Mesendoderm (in vitro differentiated cells): Measurements from ENCODE around the gene KANSL1. TPM values are rescaled to one million over a fixed set of nuclear protein-coding genes. Genes with fewer than 3 reads are reported as not detected.
"Not testable (repeated sequence)": the region's sequence is repeated elsewhere in the genome, so short reads cannot be mapped to it uniquely, and the experiment has no call there.

Source experiments
- DNase-seq: peaks from one replicate; pipeline ENCODE4 v3.0.0; 2013
- H2AK5ac ChIP-seq: 2 replicates; pipeline ENCODE4 v1.6.1; 2013; ENCODE audit warnings: low read length, inconsistent platforms
- H2BK120ac ChIP-seq: 2 replicates; pipeline ENCODE4 v1.6.1; 2013; ENCODE audit warnings: low read depth, mild to moderate bottlenecking, low read length, moderate library complexity, mixed read lengths
- H2BK15ac ChIP-seq: replicated peaks from 2 replicates; pipeline ENCODE4 v1.6.1; 2013; ENCODE audit warnings: low read depth, mild to moderate bottlenecking, moderate library complexity
- H2BK5ac ChIP-seq: 2 replicates; pipeline ENCODE4 v1.6.1; 2013; ENCODE audit warnings: low read length, inconsistent platforms
- H3K18ac ChIP-seq: 2 replicates; pipeline ENCODE4 v1.6.1; 2013; ENCODE audit warnings: mild to moderate bottlenecking, low read length, mixed read lengths
- H3K23ac ChIP-seq: one replicate; pipeline ENCODE4 v1.6.1; 2013; ENCODE audit warnings: low read length
- H3K27ac ChIP-seq: 2 replicates; pipeline ENCODE4 v1.5.1; 2013; ENCODE audit warnings: low read depth, mild to moderate bottlenecking, inconsistent platforms, low read length, moderate library complexity
- H3K27me3 ChIP-seq: 2 replicates; pipeline ENCODE4 v1.6.1; 2013; ENCODE audit warnings: low read length, control low read depth, mild to moderate bottlenecking, inconsistent platforms; ENCODE audit not compliant: insufficient read depth, poor library complexity
- H3K36me3 ChIP-seq: 2 replicates; pipeline ENCODE4 v1.6.1; 2013; ENCODE audit warnings: low read length, inconsistent platforms; ENCODE audit not compliant: control insufficient read depth, insufficient read depth
- H3K4ac ChIP-seq: one replicate; pipeline ENCODE4 v1.6.1; 2013; ENCODE audit warnings: low read depth, mild to moderate bottlenecking, low read length, moderate library complexity
- H3K4me1 ChIP-seq: 2 replicates; pipeline ENCODE4 v1.6.1; 2013; ENCODE audit warnings: low read depth, low read length, inconsistent platforms; ENCODE audit not compliant: control insufficient read depth
- H3K4me2 ChIP-seq: 2 replicates; pipeline ENCODE4 v1.6.1; 2013; ENCODE audit warnings: low read length
- H3K4me3 ChIP-seq: 2 replicates; pipeline ENCODE4 v1.5.1; 2013; ENCODE audit warnings: mild to moderate bottlenecking, low read length
- H3K56ac ChIP-seq: one replicate; pipeline ENCODE4 v1.6.1; 2013; ENCODE audit warnings: low read length
- H3K79me1 ChIP-seq: 2 replicates; pipeline ENCODE4 v1.6.1; 2013; ENCODE audit warnings: low read length, inconsistent platforms
- H3K79me2 ChIP-seq: 2 replicates; pipeline ENCODE4 v1.6.1; 2013; ENCODE audit warnings: mild to moderate bottlenecking, low read length; ENCODE audit not compliant: control insufficient read depth, insufficient read depth
- H3K9ac ChIP-seq: 2 replicates; pipeline ENCODE4 v1.6.1; 2013; ENCODE audit warnings: low read length, inconsistent platforms
- H4K5ac ChIP-seq: one replicate; pipeline ENCODE4 v1.6.1; 2013; ENCODE audit warnings: low read length
- H4K8ac ChIP-seq: one replicate; pipeline ENCODE4 v1.6.1; 2013; ENCODE audit warnings: low read depth, mild to moderate bottlenecking, control low read depth, low read length, moderate library complexity
- WGBS: extraction: QIAGEN DNeasy Blood & Tissue Kit; methylation state at CpG from one replicate; pipeline ENCODE4 v1.1.7; 2013; ENCODE audit warnings: low lambda C conversion rate, missing lambda C conversion rate; ENCODE audit not compliant: insufficient coverage; ENCODE audit errors: extremely low coverage; 5-methylcytosine and 5-hydroxymethylcytosine counted together
- polyA plus RNA-seq, 2 experiments: library from polyadenylated mRNA; stranded (reverse); fragments of 200-250 nt; gene quantifications; one replicate each; pipeline ENCODE4 v1.2.3, GENCODE V29; 2013

KANSL1 gene, protein sequence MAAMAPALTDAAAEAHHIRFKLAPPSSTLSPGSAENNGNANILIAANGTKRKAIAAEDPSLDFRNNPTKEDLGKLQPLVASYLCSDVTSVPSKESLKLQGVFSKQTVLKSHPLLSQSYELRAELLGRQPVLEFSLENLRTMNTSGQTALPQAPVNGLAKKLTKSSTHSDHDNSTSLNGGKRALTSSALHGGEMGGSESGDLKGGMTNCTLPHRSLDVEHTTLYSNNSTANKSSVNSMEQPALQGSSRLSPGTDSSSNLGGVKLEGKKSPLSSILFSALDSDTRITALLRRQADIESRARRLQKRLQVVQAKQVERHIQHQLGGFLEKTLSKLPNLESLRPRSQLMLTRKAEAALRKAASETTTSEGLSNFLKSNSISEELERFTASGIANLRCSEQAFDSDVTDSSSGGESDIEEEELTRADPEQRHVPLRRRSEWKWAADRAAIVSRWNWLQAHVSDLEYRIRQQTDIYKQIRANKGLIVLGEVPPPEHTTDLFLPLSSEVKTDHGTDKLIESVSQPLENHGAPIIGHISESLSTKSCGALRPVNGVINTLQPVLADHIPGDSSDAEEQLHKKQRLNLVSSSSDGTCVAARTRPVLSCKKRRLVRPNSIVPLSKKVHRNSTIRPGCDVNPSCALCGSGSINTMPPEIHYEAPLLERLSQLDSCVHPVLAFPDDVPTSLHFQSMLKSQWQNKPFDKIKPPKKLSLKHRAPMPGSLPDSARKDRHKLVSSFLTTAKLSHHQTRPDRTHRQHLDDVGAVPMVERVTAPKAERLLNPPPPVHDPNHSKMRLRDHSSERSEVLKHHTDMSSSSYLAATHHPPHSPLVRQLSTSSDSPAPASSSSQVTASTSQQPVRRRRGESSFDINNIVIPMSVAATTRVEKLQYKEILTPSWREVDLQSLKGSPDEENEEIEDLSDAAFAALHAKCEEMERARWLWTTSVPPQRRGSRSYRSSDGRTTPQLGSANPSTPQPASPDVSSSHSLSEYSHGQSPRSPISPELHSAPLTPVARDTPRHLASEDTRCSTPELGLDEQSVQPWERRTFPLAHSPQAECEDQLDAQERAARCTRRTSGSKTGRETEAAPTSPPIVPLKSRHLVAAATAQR (N-terminal part only)
- polyA plus RNA-seq (2013, experiment 1 of 2): 34.9 TPM
- polyA plus RNA-seq (2013, experiment 2 of 2): 34.7 TPM

DNA sequence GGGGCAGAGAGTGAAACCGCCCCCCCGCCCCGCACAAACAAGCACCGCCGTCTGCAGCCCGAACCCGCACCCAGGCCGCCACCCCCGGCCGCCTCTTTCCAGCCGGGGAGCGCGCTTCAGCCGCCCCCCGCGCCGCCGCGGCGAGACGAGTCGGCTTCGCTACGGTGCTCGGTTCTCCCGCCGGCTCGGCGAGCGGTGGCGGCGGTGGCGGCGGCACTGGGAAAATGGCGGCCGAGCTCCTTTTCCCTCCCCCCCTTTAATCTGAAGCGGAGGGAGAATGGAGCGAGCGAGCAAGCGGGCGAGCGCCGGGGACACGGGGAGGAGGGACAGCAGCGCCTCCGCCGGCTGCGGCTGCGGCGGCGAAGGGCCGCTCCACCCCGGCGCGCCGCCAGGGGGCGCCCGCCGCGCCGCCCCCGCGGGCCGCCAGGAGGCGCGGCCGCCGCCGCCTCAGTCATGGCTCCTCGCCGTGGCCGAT, at the start of gene KANSL1:
Gene KANSL1, minus strand, starts transcription at position 279 of the 475 bp plus-strand sequence. CDS start 21,286 bp downstream, outside the sequence.
- WGBS: no CpG with 5 or more reads among the region's 72 CpGs
- peak within 1 kb of the TSS; percentile 94 for H2BK5ac ChIP-seq
- H3K79me1 ChIP-seq: peaks cover 18% of the 10 kb centered on the region
- peak within 1 kb of the TSS; percentile 88 for H2BK120ac ChIP-seq
- DNase-seq: peak; percentile 97
- peak within 1 kb of the TSS; percentile 98 for H3K9ac ChIP-seq
- peak within 1 kb of the TSS; percentile 100 for H3K4ac ChIP-seq
- H2BK15ac ChIP-seq: no peak within 1 kb of the TSS
- H2AK5ac ChIP-seq: peak within 1 kb of the TSS; percentile 44
- peaks cover 66% of the 10 kb centered on the region for H3K79me2 ChIP-seq
- H4K8ac ChIP-seq: peak within 1 kb of the TSS; percentile 99
- peaks cover 19% of the 10 kb centered on the region for H3K4me1 ChIP-seq
- H3K23ac ChIP-seq: peak within 1 kb of the TSS; percentile 100
- no peak within 1 kb of the TSS for H4K5ac ChIP-seq
- no peaks in the 10 kb centered on the region for H3K36me3 ChIP-seq
- peaks cover 2% of the 10 kb centered on the region for H3K27me3 ChIP-seq
- H3K4me2 ChIP-seq: peak within 1 kb of the TSS; percentile 98
- peak within 1 kb of the TSS; percentile 100 for H3K27ac ChIP-seq
- peak within 1 kb of the TSS; percentile 100 for H3K56ac ChIP-seq
- H3K18ac ChIP-seq: peak within 1 kb of the TSS; percentile 99
- peak within 1 kb of the TSS; percentile 79 for H3K4me3 ChIP-seq

DNA sequence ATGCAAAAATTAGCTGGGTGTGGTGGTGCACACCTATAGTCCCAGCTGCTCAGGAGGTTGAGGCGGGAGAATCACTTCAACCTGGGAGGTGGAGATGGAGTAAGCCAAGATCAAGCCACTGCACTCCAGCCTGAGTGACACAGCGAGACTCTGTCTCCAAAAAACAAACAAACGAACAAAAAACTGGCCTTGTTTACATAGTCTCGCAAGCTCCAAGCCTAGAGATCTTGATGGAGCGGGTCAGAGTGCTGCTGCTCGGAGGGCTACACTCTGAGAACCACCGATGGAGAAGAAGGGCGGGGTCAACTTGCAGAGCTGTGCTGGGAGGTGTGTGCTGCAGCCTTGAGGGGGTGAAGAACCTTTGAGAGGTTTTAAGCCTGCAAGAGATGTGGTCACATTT, 38.1 kb upstream of the KANSL1 start:
- not testable (repeated sequence) for H2BK15ac ChIP-seq, H3K27me3 ChIP-seq, H3K79me1 ChIP-seq, H3K4me2 ChIP-seq, H4K5ac ChIP-seq, H3K56ac ChIP-seq, H3K4ac ChIP-seq, H3K23ac ChIP-seq, H3K36me3 ChIP-seq, H3K18ac ChIP-seq, H3K9ac ChIP-seq, H3K27ac ChIP-seq, H3K79me2 ChIP-seq, H2AK5ac ChIP-seq, H4K8ac ChIP-seq, H3K4me3 ChIP-seq, H3K4me1 ChIP-seq, H2BK5ac ChIP-seq, DNase-seq, H2BK120ac ChIP-seq
- WGBS: no CpG with 5 or more reads among the region's 8 CpGs

DNA sequence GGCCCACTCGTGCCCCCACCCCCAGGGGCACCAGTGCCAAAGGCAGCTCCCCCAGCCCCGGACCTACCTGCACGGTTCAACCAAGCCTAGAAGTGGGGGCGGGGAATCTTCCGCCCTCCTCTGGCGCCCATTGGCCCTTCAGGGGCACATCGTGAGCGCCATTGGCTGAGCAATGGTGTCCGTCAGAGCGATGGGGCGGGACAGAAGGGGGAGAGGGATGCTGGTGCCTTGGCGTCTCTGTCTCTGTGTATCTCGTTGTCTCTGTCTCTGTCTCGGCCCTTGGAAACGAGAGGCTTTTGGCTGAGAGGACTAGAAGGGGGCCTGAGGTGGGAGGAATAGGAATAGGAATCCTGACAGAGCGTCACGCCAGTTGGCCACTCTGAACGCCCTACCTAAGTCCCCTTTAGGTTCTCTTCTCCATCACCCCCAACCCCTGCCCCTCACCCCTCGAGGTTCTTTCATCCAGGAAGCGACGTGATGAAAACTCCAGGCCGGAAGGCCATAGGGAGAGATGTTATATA, 32.1 kb upstream of the KANSL1 start:
- H3K4me1 ChIP-seq, H2BK5ac ChIP-seq, H3K79me2 ChIP-seq, H3K27me3 ChIP-seq, H2AK5ac ChIP-seq, H2BK15ac ChIP-seq, H3K27ac ChIP-seq, H4K8ac ChIP-seq, H2BK120ac ChIP-seq, H3K36me3 ChIP-seq, H3K79me1 ChIP-seq, H3K23ac ChIP-seq, H4K5ac ChIP-seq: not testable (repeated sequence)
- Histone ChIP-seq H3K4me2 (peak overlapping the region; percentile 52), H3K4me3 (peak overlapping the region; percentile 44), H3K18ac (peak overlapping the region; percentile 93), H3K9ac (peak overlapping the region; percentile 69), H3K56ac (peak overlapping the region; percentile 81), H3K4ac (peak overlapping the region; percentile 91)
- no CpG with 5 or more reads among the region's 22 CpGs for WGBS
- peak; percentile 99 for DNase-seq

DNA sequence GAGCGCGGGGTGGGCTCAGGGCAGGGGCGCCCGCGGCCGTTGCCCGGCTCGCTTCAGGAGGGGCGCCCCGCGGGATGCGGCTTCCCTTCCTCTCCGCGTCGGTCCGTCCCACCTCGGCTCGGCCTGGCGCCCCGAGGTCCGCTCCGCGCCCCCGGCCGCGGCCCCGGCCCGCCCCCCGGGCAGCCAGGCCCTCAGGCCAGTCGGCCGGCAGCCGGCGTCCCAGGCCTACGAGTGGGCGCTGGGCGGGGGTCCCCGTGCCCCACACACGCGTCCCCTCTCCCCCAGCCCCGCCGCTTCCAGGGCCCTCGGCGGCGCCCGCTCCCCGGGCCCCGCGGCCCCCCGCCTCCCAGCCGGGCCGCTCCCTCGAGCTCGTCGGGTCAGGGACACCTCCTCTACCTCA, 31.6 kb upstream of the KANSL1 start:
- not testable (repeated sequence) for H3K4me2 ChIP-seq, H3K36me3 ChIP-seq, H2BK15ac ChIP-seq, DNase-seq, H3K79me2 ChIP-seq, H4K8ac ChIP-seq, H3K23ac ChIP-seq, H3K27me3 ChIP-seq, H2AK5ac ChIP-seq, H3K27ac ChIP-seq, H3K4me1 ChIP-seq, H4K5ac ChIP-seq, H2BK5ac ChIP-seq, H3K79me1 ChIP-seq
- Histone ChIP-seq H3K56ac (peak overlapping the region; percentile 81), H3K4me3 (peak overlapping the region; percentile 44), H3K4ac (peak overlapping the region; percentile 91), H2BK120ac (peak overlapping the region; percentile 48), H3K18ac (peak overlapping the region; percentile 93), H3K9ac (peak overlapping the region; percentile 69)
- no CpG with 5 or more reads among the region's 54 CpGs for whole genome bisulfite sequencing

DNA sequence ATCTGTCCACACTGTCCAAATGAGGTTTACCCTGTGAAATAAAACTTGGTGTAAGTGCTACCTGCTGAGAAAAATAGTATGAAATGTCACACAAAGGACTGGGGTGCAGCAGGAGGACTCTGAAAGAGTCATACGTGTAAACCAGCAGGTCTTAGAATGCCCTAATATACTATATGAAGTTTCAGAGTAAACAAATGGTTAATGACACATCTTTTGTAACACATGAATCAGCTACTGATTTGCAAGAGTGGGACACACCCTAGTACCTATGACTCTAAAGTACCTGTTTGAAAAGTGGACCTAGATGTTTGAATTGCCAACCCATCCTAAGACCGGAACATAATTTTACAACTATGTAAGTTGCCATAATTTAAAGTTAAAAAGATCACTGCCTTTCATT, 29.8 kb upstream of the KANSL1 start:
- not testable (repeated sequence) for H3K9ac ChIP-seq, H3K79me1 ChIP-seq, H3K4ac ChIP-seq, H3K27me3 ChIP-seq, H3K79me2 ChIP-seq, H3K4me2 ChIP-seq, H3K4me1 ChIP-seq, H2AK5ac ChIP-seq, H2BK120ac ChIP-seq, H4K8ac ChIP-seq, H2BK5ac ChIP-seq, H3K18ac ChIP-seq, H4K5ac ChIP-seq, H3K27ac ChIP-seq, H3K56ac ChIP-seq, H3K36me3 ChIP-seq, H3K4me3 ChIP-seq, DNase-seq, H3K23ac ChIP-seq, H2BK15ac ChIP-seq
- no CpG with 5 or more reads among the region's 2 CpGs for WGBS
